Hematopoietic multipotent progenitor cell treated with erythropoietin and hydrocortisone succinate and interleukin-3 and kit ligand, for 4 days (in vitro differentiated cells): ENCODE measurements around the gene IDH3B.
A peak's percentile ranks its signal among the peaks of the same experiment; 100 is the strongest.
"Not testable (repeated sequence)": the region's sequence is repeated elsewhere in the genome, so short reads cannot be mapped to it uniquely, and the experiment has no call there.

ENCODE experiments used
- DNase-seq: peaks from one replicate; pipeline ENCODE4 v3.0.0-alpha.2; 2015

Gene IDH3B

DNA sequence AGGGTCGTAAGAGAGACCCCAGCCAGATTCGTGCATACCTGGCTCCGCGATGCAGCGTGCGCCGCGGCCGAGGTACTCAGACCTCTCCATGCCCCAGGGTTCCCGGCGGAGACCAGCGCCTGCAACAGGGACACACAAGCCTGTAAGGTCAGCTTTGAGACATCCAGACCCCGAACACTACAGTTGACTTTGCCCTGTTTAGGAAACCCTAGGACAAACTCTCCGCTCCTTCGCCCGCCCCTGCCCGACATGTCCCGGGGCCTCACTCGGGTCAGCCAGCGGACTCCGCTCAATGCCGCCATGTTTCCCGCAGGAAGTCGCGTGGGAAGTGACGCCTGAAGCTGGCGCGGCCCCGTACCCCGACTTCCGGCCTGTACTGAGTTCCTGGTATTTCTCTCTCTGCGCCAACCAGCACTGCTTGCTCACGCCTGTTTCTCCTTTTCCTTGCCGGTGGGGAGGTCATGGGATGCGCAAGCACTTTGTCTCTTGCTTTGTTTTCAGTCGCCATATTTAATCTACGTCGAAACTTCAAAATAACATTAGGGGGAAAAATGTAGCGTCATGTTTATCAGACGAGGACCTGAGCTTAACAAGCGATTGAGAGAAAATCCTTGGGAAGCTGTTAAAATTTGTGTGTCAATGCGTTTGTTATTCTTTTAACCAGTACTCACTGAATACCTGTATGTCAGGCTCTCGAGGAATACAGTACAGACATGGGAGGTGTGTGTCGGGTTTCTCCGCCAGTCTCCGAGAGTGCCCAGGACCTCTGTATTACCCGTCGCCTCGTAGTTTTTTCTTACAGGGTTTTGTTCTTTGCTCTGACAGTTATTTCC lies at the start of gene IDH3B:
Gene IDH3B (minus strand): TSS at position 330 of the 833 bp plus-strand sequence. CDS start 28 bp downstream, at position 302.
- peak; percentile 97 for DNase-seq

DNA sequence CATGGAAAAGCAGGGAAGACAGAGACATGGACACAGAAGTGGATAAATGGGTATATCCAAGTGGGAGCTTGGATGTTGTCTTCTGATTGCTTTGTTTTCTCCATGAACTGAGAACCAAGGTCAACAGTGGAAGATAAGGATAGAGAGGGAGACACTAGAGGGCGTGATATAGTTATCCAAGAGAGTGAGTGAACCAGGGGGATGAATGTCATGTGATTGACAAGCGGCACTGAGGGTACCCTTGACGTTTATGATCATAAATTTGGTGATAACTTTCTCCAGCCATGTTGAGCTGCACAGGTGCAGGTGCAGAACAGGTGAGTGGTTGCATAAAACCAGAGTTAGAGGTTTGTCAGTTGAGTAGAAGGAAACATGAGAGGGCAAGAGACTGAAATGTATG lies 49.3 kb upstream of the IDH3B start:
- DNase-seq = peak; percentile 70

DNA sequence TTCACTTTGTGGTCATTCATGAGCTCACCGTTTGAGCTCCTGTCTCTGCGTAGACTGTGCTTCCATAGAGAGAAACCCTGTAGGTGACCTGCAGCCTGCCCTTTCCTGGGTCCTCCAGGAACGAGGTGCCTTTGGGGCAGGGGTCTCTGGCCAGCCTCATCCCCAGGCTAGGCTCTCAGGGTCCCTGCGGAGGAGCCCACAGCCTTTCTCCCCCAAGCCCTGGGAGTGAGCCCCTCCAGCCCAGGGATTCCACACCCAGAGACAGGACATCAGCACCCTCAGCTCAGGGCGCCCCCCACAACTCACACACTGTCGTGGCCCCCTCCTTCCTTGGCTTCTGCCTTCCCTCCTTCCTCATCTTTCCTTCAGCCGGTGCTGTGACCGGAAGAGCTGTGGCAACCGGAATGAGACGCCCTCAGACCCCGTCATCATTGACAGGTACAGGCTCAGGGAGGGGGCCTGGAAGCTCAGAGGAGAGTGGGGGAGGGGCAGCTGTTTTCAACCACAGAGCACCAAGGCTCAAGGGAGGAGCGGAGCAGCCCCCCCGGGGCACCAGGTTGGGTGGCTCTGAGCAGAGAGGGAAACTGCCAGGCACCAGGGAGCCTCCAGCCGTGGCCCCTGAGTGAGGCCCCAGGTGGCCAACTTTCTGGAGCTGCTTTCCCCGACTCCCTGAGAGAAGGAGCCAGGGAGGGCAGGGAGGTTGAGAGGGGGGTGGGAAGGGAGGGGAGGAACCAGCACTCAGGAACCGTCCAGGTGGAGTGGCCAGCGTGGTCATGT lies 45.4 kb upstream of the IDH3B start:
- DNase-seq = no peak

DNA sequence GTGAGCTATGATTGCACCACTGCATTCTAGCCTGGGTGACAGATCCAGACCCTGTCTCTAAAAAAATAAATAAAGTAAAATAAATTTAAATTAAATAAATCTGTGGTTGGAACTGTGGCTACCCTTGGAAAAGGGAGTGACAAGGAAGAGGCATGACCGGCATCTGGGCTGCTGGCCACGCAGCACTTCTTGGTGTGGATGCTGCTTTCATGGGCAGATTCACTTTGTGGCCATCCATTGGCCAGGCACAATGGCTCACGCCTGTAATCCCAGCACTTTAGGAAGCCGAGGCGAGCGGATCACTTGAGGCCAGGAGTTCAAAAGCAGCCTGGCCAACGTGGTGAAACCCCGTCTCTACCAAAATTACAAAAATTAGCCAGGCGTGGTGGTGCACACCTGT lies 44.6 kb upstream of the IDH3B start:
- DNase-seq = no peak

DNA sequence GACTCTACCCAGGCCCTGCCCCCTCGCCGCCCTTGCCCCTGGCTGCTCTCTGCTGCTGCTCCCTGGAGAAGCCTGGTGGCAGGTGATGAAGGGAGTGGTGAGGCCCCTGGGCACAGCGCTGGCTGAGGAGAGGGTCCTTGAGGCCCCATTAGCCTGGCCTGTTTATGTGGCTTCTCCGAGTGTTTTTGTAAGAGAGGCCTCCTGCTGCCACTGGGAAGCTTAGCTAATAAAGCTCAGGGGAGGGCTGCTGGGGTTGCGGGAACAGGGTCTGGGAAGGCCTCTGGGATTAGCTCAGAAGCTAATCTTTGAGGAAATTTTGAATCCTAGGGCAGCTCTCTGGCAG lies 44.0 kb upstream of the IDH3B start:
- DNase-seq = no peak

DNA sequence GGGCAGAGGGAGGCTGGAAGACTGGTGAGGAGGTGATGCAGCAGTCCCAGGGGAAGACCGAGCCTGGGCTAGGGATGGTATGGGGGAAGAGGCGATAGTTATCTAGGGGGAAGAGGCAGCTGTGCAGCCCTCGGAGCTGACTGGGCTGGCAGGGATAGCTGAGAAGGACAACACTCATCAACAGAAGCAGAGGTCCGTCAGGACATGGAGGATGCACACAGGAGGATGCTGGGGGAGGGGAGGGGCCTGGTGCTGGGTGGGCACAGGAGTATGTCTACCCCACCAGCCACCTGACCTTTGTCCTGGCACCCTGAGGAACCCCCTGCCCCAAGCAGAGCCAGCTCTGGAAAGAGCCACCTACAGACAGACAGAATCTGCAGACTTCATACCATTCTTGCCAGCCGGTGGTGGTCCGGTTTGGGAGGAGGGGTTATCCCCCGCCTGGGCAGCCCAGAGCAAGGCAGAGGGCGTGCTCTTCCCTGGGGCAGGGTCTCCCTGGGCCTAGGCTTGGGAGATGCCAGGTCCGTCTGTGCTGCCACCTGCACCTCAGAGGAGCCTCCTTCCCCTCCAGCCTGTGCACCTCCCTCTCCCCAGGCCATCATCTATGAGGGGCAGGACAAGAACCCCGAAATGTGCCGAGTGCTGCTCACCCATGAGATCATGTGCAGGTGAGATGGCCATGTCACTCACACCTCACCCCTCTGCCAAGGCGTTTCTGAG lies 43.5 kb upstream of the IDH3B start:
- no peak for DNase-seq

DNA sequence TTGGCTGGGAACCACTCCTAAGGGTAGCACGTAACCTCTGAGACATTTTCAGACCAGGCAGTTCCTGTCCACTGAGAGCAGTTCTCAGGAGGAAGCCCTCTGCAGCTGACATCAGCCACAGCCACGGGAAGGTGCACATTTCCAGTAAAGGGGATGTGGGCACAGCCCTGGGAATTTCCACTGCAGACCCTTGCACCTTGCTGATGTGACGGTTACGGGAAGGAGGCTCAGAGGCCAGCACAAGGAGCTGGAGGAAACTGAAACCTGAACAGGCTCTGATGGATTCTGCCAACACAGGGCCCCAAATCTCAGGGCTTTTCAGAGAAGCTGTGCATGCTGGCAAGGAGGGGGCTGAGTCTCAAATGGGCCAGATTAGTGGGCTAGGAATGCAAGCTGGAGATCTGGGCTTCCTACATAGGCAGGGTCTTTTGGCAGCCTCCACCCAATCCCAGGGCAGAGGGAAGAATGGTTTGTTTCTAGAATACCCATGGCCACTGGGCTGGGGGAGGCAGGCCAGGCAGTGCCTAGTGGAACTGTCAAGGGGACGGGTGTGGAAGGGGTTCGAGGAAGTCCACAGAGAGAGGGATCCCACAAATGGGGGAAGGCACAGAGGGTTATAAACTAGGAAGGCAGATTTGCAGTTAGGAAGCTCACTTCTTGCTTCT lies 42.8 kb upstream of the IDH3B start:
- peak; percentile 4 for DNase-seq

DNA sequence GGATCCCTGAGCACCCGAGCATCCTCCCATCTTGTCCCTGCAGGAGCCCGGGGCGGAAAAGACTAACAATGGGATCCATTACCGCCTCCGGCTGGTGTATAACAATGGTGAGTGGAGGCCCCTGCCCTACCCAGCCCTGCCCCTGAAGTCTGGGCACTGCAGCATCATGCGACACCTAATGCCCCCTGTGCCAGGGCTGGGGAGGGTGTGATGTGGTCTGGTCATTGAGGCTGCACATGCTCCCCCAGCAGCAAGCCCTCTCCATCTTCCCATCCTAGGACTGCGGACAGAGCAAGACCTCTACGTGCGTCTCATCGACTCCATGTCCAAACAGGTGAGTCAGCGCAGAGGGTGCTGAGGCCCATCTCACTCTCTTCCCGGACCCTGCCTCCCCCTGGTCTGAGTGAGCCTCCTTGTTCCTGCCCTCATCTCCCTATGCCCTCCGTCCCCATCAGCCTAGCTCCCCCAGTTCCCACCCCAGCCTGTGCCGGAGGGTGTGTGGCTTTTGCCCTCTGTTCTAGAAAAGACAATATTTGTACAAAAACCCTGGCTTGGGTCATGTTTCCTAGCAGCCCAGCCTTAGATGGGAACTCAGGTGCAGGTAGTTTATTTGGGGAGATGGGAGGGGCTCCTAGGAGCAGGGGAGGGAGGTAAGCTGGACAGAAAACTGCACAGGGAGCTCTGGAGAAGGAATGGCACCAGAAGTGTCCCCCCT lies 42.1 kb upstream of the IDH3B start:
- no peak for DNase-seq

DNA sequence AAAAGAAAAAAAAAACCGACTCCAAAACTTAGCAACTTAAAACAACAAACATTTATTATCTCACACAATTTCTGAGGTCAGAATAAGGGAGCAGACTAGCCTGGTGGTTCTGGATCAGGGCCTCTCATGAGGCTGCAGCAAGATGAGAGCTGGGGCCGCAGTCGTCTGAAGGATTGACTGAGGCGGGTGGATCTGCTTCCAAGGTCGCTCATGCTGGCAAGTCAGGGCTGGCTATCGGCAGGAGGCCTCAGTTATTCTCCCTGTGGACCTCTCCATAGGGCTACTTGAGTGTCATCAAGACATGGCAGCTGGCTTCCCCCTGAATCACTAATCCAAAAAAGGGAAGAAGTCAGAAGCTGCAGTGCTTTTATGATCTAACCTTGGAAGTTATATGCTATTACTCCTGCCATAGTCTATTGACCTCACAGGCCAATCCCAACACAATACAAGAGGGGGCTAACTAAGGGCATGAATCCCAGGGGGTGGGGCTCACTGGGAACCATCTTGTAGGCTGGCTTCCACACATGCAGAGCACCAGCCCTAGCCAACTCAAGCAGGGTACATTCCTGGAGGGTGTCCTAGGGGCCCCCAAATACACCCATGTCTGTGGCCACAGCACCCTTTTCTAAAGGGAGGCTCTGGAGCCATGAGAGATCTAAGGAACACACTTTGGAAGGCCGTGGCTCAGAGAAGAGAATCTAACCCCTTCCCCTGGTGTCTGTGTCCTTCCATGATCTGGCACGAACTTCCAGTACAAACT lies 39.9 kb upstream of the IDH3B start:
- no peak for DNase-seq

DNA sequence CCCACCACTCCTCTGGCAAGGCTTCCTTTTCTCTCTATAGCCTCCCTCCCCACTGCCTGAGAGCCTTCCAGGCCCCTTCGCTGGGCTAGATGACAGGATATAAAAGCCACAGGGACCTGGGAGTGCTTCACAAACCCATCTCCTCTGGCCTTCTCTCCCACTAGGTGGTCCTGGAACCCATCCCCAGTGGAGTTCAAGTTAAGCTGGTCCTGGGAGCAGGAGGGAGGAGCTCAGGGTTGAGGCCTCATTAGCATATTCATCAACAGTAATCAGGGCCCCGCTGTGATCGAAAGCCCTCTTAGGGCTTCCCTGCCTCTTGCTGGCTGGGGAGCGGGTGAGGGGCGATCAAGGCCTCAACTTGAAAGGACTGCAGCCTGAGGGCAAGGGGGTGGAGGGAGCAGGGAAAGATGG lies 37.7 kb upstream of the IDH3B start:
- DNase-seq = no peak

DNA sequence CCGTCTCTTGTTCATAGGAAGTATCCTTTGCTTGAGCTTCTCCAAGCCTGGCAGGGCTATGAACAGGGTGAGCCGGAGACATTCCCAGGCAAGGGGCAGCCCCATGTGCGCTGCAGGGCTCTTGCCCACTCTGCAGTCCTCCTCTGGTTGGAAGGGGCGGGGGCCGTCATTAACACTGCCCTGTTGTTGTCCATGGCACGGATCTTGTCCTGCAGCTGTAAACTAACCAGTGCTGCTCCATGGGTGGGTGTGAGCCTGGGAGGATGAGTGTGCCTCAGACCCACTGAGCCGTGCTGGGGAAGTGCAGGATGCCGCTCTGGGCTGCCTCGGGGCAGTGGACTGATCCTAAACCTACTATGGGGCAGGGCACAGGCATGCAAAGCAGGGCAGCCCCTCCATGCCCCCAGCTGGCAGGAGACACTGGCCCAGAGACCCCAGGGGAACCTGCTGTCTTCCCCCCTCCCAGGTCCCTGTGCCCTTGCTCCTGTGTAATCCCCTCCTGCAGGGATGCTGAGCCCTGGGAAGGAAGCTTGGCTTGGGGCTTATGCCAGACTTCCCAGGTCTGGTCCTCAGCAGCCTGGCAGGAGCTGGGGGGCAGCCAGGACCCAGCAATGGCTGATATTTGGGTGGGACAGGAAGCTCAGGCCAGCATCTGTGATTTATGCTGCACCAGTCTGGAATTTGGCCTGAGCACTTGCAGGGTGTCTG lies 37.1 kb upstream of the IDH3B start:
- no peak for DNase-seq

DNA sequence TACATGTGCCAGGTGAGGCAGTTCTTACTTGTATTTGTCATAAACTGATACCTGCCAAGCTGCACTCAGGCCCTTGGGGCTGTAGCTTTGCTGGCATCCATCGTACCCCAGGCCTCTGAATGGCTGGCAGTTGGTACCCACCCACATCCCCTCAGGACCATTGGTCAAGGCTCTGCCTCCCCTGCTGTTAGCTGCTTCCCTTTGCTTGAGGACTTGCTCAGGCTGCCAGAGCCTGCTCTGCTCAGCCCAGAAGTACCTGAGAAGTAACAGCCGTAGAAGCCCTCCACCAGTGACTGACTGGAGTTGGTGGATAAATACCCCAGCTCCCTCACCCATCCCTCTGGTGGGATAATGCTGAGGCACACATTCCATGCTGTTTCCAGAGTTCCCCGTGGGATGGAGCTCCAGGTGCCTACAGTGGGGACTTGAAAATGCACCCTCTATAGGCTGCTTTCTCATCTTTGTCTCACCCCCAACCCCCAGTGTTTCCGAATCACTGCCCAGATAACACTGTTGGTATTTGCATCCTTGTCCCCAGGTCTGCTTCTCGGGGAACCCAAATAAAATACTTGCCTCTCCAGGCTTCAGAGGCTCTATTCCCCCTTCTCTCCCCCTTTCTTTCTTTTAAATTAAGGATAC lies 35.9 kb upstream of the IDH3B start:
- DNase-seq = no peak

DNA sequence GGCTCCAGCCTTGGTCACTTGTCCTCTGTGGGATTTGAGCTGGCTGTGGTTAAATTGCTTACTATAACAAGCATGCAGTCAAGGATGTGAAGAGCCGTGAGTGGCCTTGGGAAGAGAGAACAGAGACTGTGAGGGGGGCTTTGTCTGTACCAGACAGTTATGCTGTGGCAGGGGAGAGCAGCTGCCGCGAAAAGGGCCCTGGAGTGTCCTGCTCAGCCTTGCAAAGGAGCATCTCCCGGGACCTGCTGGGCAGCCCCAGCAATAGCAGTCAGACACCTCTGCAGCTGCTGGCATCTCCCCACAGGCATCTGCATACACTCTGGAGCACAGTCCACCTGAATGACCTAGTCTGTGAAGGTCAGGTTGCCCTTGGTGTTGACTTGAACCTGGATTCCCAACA lies 34.9 kb upstream of the IDH3B start:
- DNase-seq = no peak

DNA sequence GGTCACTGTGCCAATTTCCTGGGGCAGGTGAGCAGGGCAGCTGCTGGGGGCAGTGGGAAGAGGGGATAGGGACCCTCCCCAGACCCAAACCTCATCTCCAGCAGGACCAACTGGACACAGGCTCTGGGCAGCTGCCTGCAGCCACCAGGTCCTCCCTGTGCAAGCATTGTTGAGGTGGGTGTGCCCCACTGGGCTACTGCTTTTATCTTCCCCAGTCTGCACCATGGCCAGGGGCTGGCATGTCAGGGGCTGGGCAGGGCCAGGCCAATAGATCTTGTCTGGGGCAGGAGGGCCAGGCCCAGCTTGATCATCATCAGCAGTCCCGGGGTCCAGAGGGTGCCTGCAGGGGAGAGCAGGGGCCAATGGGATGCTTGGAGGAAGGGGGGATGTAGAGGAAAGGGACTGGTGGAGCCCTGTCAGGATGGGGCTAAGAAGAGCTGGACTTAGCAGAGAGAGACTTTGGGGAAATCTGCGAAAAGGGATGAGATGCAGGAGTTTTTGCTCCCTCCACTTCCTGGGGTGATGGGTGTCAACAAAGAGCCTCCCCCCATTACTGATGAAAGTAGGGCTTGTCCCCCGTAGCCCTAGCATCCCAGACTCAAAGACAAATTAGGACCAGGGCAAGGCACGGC lies 34.3 kb upstream of the IDH3B start:
- DNase-seq = no peak

DNA sequence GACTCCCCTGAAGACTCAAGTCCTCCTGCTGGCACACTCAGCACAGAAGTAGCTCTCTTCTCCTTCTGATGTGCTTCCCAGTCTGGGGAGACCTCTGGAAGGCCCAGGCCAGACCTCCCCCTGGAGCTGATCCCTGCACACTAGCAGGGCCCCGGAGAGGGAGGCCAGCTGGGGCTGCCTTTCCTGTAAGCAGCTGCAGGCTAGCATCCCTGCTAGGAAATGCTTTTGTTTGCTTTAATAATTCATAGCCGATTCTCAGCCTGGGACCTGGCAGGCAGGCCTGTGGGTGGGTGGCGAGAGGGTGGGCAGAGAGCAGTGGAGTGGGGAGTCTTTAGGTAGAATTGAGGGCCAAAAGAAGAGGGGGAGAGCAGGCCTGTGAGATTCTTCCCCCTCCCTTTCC lies 33.8 kb upstream of the IDH3B start:
- DNase-seq = no peak

DNA sequence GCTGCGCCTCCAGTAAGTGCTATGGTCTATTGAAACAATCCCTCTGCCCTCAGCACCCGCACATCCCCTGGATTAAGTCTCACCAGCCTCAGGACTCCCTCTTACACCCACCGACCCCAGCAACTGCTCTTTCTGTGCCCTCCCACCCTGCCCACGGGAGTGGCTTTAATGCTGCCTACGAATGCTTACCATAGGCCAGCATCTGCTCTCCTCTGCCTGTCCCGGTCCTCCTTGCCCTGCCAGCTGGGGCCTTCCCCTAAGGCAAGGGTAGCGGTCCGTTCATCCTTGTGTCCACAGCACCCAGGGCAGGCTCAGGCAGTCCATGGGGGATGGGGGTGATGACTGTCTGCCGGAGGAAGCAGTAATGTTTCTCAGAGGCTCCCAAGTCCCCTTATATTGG lies 32.6 kb upstream of the IDH3B start:
- no peak for DNase-seq

DNA sequence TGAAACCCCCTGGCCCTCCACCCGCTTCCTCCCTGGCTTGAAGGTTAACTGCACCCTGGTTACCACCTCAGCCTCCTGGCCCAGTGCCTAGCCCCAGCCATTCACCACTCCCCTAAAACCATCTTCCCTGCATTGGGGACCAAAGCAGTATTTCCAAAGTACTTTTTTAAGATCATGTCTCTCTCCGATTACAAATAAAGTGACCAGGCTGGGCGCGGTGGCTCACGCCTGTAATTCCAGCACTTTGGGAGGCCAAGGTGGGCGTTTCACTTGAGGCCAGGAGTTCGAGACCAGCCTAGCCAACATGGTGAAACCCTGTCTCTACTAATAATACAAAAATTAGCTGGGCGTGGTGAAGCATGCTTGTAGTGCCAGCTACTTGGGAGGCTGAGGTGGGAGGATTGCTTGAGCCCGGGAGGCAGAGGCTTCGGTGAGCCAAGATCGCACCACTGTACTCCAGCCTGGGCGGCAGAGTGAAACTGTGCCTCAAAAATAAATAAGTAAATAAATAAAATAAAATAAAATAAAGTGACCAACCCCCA lies 32.0 kb upstream of the IDH3B start:
- not testable (repeated sequence) for DNase-seq

DNA sequence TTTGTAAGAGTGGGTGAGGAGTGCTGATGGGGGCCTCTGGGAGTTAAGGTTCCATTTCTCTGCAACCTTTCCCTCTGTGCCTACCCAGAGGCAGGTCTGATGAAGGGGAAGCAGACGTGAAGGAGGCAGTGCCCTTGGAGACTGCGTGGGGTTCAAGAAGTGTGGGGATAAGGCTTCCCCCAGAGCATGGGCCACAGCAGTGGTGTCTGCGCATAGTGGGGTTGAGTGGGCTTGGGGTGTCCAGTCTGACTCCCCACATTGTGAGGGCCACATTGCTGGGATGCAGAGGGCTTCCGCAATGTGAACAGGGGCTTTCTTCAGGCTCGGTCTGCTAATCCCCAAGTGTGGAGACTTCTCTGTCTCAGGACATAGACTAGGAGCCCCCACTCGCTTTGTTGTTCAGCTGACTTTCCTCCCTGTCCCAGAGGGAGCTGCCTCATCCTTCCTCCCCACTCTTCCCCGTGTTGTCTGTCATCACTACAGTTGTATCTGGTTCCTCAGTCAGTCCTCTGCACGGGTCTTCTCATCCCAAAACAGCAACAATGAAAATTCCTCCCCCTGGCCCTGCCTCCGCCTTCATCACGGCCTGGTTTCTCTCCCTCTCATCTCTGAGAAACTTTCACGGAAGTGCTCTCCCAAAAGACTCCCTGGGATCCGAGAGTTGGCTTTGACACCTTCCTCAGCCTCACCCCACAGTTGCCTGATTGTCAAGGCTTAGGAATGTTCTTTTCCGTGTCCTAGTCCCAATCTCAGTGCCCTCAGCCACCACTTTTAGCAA lies 31.4 kb upstream of the IDH3B start:
- no peak for DNase-seq

DNA sequence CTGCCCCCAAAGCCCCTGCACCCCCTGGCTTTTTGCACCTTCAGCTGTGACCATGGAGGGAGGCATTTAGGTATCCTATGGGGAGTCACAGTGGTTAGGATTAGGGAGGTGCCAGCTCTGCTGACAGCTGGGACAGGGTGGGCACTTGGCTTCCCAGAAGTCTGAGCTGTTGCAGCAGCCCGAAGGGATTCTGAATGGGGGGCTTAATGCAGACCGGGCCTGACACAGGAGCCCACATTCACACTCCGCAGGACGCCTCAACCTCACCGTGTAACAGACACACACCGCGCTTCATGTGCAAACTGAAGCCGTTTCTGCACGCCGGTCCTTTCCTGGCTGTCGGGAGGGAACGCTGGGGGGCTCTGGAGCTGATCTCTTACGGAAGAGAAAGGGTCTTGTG lies 30.5 kb upstream of the IDH3B start:
- DNase-seq = no peak
